Embryonic facial prominence (tissue), 1 donor: ENCODE results near the gene IL12RB2.

Experiments
- DNase-seq: peaks from one replicate; pipeline ENCODE4 v3.0.0-alpha.2; 2016; ENCODE audit errors: extremely low spot score

IL12RB2 gene

GRCh38 chr1:67312615-67313014 is 4.9 kb downstream of the IL12RB2 start:
- no peak for DNase-seq

- DNase-seq = no peak
Measured at GRCh38 chr1:67313934-67314671, 6.4 kb downstream of the IL12RB2 start.

GRCh38 chr1:67314696-67315095 is 7.0 kb downstream of the IL12RB2 start:
- DNase-seq = no peak

- DNase-seq = no peak
Measured at GRCh38 chr1:67316180-67316902, 8.7 kb downstream of the IL12RB2 start.

GRCh38 chr1:67316918-67317317 is 9.2 kb downstream of the IL12RB2 start:
- no peak for DNase-seq

GRCh38 chr1:67317803-67318202 is 10.1 kb downstream of the IL12RB2 start:
- DNase-seq = no peak

- no peak for DNase-seq
Measured at GRCh38 chr1:67322442-67322841, 14.8 kb downstream of the IL12RB2 start.

GRCh38 chr1:67323087-67323486 is 15.4 kb downstream of the IL12RB2 start:
- no peak for DNase-seq

- DNase-seq = no peak
Measured at GRCh38 chr1:67324068-67324467, 16.4 kb downstream of the IL12RB2 start.

GRCh38 chr1:67327864-67328466 is 20.3 kb downstream of the IL12RB2 start:
- no peak for DNase-seq

- DNase-seq = no peak
Measured at GRCh38 chr1:67332653-67333529, 25.2 kb downstream of the IL12RB2 start.

- DNase-seq = no peak
Measured at GRCh38 chr1:67333603-67334002, 25.9 kb downstream of the IL12RB2 start.

GRCh38 chr1:67335411-67335810 is 27.7 kb downstream of the IL12RB2 start:
- no peak for DNase-seq

GRCh38 chr1:67336157-67336556 is 28.5 kb downstream of the IL12RB2 start:
- no peak for DNase-seq

- DNase-seq = no peak
Measured at GRCh38 chr1:67336783-67337182, 29.1 kb downstream of the IL12RB2 start.

- no peak for DNase-seq
Measured at GRCh38 chr1:67338642-67339041, 31.0 kb downstream of the IL12RB2 start.

- no peak for DNase-seq
Measured at GRCh38 chr1:67339623-67340343, 32.1 kb downstream of the IL12RB2 start.

- DNase-seq = no peak
Measured at GRCh38 chr1:67342076-67342890, 34.6 kb downstream of the IL12RB2 start.

GRCh38 chr1:67345556-67345955 is 37.9 kb downstream of the IL12RB2 start:
- DNase-seq = no peak

GRCh38 chr1:67346982-67347381 is 39.3 kb downstream of the IL12RB2 start:
- DNase-seq = no peak
